GM12878 (cell line): ENCODE measurements around the gene CXorf38.

Experiments
- BHLHE40 ChIP-seq, 2 experiments: fragments of 450-650 bp in 1 of 2; IDR thresholded peaks; 2 replicates each; pipeline ENCODE4 v1.6.1; 2011 to 2017; ENCODE audit warnings: low read depth in 2 of 2, borderline replicate concordance in 1 of 2, improper control_type of control experiment in 1 of 2, low read length in 1 of 2, mild to moderate bottlenecking in 1 of 2
- POLR2A ChIP-seq: IDR thresholded peaks from 2 replicates; pipeline ENCODE4 v1.6.1; 2011; ENCODE audit warnings: low read depth, mild to moderate bottlenecking, low read length
- TF ChIP-seq, protein P1 (sequence below), 3 experiments: IDR thresholded peaks in 2 of 3; conservative IDR thresholded peaks in 1 of 3; 2 replicates each; pipeline ENCODE4 v1.5.1; 2011; ENCODE audit warnings: low read depth in 3 of 3, low read length in 3 of 3, mild to moderate bottlenecking in 3 of 3, control low read depth in 2 of 3, moderate library complexity in 2 of 3, inconsistent platforms in 1 of 3, mixed read lengths in 1 of 3; ENCODE audit not compliant: control insufficient read depth in 2 of 3, insufficient read depth in 1 of 3; ENCODE audit errors: extremely low read depth in 1 of 3

DNA sequence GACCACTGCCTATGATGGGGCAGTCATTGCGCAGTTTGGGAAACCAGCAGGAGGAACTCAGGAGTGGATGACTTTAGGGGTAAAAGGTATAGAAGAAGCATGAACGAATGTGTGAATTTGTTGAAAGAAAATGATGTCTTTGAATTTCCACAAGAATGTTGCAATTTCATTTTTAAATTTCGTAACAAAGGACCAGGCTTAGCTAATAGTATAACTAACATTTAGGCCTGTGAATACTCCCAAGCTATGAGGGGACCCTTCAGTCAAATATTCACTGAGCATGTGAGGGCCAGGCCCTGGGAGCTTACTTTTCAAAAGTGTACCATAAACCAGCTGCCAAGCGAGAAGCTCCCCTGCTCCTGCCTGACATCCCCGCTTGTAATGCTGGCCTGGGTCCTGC, 18.9 kb downstream of the CXorf38 start:
- TF ChIP-seq, protein P1, sequence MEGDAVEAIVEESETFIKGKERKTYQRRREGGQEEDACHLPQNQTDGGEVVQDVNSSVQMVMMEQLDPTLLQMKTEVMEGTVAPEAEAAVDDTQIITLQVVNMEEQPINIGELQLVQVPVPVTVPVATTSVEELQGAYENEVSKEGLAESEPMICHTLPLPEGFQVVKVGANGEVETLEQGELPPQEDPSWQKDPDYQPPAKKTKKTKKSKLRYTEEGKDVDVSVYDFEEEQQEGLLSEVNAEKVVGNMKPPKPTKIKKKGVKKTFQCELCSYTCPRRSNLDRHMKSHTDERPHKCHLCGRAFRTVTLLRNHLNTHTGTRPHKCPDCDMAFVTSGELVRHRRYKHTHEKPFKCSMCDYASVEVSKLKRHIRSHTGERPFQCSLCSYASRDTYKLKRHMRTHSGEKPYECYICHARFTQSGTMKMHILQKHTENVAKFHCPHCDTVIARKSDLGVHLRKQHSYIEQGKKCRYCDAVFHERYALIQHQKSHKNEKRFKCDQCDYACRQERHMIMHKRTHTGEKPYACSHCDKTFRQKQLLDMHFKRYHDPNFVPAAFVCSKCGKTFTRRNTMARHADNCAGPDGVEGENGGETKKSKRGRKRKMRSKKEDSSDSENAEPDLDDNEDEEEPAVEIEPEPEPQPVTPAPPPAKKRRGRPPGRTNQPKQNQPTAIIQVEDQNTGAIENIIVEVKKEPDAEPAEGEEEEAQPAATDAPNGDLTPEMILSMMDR (IDR thresholded peaks at IDR 0.05 in 2 of 3, conservative IDR thresholded peaks at IDR 0.05 in 1 of 3; ENCODE audit: control insufficient read depth in 2 of 3, extremely low read depth in 1 of 3, insufficient read depth in 1 of 3, low read depth in 3 of 3, low read length in 3 of 3) = no peak
- no peak for TF ChIP-seq BHLHE40 (IDR thresholded peaks at IDR 0.05; ENCODE audit: borderline replicate concordance in 1 of 2, low read depth in 2 of 2, low read length in 1 of 2)
- TF ChIP-seq POLR2A = no peak
